ENCODE measurements around the gene DDA1. TPM values are rescaled to one million over a fixed set of nuclear protein-coding genes. Genes with fewer than 3 reads are reported as not detected.

DDA1 gene
- total RNA-seq, 1 donor from 2014 or later, result 37.3 TPM

DNA sequence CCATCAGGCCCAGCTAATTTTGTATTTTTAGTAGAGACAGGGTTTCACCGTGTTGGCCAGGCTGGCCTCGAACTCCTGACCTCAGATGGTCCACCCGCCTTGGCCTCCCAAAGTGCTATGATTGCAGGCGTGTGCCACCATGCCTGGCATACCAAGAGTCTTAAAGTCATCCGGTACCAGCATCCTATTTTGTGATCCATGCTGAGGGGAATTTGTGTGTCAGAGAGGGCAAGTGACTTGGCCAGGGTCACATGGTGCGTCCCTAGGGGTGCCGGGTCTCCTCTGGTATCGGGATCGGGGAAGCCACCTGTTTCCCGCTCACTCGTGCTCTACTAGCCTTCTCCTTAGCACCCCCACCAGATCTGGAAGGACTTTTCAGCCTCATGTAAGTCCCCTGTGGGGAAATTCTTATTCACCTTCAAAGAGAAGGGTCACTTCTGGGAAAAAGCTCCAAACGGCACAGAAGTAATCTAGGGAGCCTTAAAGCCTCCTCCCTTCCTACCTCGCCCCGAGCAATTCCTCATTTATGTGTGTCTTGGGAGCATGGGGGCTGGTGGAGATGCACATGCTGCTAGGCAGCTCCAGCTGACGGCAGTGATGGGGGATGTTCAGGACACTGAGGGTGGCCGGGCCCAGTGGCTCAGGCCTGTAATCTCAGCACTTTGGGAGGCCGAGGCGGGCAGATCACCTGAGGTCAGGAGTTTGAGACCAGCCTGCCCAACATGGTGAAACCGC is 33.8 kb upstream of the DDA1 start:
- no peak for DNase-seq (ENCODE audit: low spot score in 2 of 2, unreplicated experiment in 2 of 2)
- Mint-ChIP-seq H3K9me3 (no peaks in the 10 kb centered on the region), H3K27me3 (ENCODE audit: low read depth) (no peaks in the 10 kb centered on the region), H3K4me3 (no peak overlapping the region), H3K36me3 (peaks cover 32% of the 10 kb centered on the region), H3K4me1 (no peaks in the 10 kb centered on the region), H3K27ac (no peak overlapping the region)
- TF ChIP-seq CTCF (IDR thresholded peaks at IDR 0.05; ENCODE audit: unreplicated experiment), result no peak

DNA sequence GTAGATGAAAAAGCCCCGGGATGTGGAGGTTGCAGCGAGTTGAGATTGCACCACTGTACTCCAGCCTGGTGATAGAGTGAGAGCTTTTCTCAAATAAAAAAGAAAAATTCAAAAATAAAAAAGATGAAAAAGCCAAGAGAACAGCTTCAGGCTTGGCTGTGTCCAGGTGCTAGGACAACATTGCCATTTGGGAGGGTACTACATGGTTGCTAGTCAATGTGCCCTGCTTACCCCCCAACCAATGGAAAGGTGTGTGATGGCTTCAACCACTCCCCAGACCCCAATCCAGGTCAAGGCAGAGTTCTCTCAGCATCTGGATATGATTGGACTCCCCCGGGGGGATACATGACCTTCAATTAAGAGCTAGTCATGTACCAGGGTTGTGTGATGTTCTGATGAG is 29.9 kb upstream of the DDA1 start:
- Mint-ChIP-seq H3K27me3 (ENCODE audit: low read depth) (peaks cover 11% of the 10 kb centered on the region), H3K27ac (peak overlapping the region; percentile 4), H3K36me3 (peaks cover 23% of the 10 kb centered on the region), H3K4me1 (peaks cover 2% of the 10 kb centered on the region), H3K9me3 (no peaks in the 10 kb centered on the region), H3K4me3 (no peak overlapping the region)
- no peak for TF ChIP-seq CTCF (IDR thresholded peaks at IDR 0.05; ENCODE audit: unreplicated experiment)
- no peak for DNase-seq (ENCODE audit: low spot score in 2 of 2, unreplicated experiment in 2 of 2)

DNA sequence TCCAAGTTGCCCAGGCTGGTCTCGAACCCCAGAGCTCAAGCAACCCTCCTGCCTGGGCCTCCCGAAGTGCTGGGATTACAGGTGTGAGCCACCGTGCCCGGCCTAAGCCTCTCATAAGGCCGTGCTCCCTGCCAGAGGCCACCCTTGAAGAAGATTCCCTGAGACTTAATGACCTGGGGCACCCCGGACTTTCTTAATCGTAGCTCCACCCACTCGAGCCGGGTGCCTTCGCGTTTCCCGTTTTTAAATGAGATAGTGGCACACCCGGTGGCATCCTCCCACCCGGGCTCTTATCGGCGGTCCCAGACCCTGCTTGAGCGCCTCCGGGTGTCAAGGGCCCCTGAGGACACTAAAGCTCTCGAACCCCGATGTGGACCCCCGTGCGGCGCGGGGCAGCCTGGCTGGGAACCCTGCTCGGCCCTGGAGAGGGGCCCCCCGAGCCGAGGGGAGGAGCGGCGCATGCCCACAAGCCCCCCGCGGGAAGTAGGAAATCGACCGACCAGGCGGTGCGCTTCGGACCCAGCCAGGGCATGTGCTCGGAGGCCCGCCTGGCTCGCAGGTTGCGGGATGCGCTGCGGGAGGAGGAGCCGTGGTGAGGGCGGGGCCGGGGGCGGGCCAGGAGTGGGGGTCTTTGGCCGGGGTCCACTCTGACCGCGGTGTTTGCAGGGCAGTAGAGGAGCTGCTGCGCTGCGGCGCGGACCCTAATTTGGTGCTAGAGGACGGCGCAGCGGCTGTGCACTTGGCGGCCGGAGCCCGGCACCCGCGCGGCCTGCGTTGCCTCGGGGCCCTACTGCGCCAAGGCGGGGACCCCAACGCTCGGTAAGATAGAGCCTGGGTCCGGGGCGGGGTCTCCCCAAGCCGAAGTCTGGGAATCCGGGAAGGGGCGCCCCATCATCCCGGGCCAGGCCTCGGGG is 27.7 kb upstream of the DDA1 start, which contains the start of gene ANKLE1:
Gene ANKLE1 (plus strand): TSS at position 511 of the 914 bp plus-strand sequence. CDS start 20 bp downstream, at position 531.
- no peak within 1 kb of the TSS for H3K27ac Mint-ChIP-seq

DNA sequence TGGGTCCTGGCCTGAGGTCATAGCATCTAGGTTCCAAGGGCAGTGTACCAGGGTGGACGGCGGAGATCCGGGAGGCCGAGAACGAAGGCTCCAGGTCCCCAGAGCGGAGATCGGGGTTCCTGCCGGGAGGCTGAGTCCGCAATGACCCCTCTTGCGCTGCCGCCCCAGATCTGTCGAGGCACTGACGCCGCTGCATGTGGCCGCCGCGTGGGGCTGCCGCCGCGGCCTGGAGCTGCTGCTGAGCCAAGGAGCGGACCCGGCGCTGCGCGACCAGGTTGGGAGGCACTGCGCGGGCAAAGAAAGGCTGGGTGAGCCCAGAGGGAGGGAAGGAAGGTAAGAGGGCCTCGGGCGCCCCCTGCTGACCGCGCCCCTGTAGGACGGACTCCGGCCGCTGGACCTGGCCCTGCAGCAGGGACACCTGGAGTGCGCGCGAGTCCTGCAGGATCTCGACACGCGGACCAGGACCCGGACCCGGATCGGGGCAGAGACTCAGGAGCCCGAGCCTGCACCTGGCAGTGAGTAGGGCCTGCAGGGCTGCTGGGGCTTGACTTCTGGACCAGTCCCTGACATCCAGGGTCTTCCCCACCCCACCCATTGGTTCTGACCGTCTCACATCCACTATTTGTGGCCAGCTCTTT is 26.8 kb upstream of the DDA1 start:
- peak; percentile 93 for TF ChIP-seq CTCF (IDR thresholded peaks at IDR 0.05; ENCODE audit: unreplicated experiment)
- peaks cover 11% of the 10 kb centered on the region for H3K27me3 Mint-ChIP-seq (ENCODE audit: low read depth)
- no peak overlapping the region for H3K27ac Mint-ChIP-seq
- H3K4me1 Mint-ChIP-seq, result peaks cover 2% of the 10 kb centered on the region
- H3K4me3 Mint-ChIP-seq, result peak overlapping the region; percentile 59
- H3K36me3 Mint-ChIP-seq, result peaks cover 3% of the 10 kb centered on the region
- no peaks in the 10 kb centered on the region for H3K9me3 Mint-ChIP-seq
- DNase-seq (ENCODE audit: low spot score in 2 of 2, unreplicated experiment in 2 of 2), result peak; percentile 75 to 89

More for the DNA sequence above, 27.7 kb upstream of the DDA1 start, which contains the start of gene ANKLE1:
- peaks cover 11% of the 10 kb centered on the region for H3K27me3 Mint-ChIP-seq (ENCODE audit: low read depth)
- peak within 1 kb of the TSS; percentile 59 for H3K4me3 Mint-ChIP-seq
- peaks cover 2% of the 10 kb centered on the region for H3K4me1 Mint-ChIP-seq
- no peaks in the 10 kb centered on the region for H3K9me3 Mint-ChIP-seq
- H3K36me3 Mint-ChIP-seq, result peaks cover 10% of the 10 kb centered on the region
- DNase-seq (ENCODE audit: low spot score in 2 of 2, unreplicated experiment in 2 of 2), result peak in 1 of 2 experiments; percentile 52
- TF ChIP-seq CTCF (IDR thresholded peaks at IDR 0.05; ENCODE audit: unreplicated experiment), result no peak

GRCh38 chr19:17283504-17283996 is 25.8 kb upstream of the DDA1 start:
- peaks cover 11% of the 10 kb centered on the region for H3K27me3 Mint-ChIP-seq (ENCODE audit: low read depth)
- peaks cover 2% of the 10 kb centered on the region for H3K4me1 Mint-ChIP-seq
- H3K4me3 Mint-ChIP-seq, result no peak overlapping the region
- peaks cover 2% of the 10 kb centered on the region for H3K36me3 Mint-ChIP-seq
- H3K27ac Mint-ChIP-seq, result no peak overlapping the region
- TF ChIP-seq CTCF (IDR thresholded peaks at IDR 0.05; ENCODE audit: unreplicated experiment), result no peak
- no peaks in the 10 kb centered on the region for H3K9me3 Mint-ChIP-seq
- DNase-seq (ENCODE audit: low spot score in 2 of 2, unreplicated experiment in 2 of 2), result no peak

All from mesothelial cell of epicardium (in vitro differentiated cells).